H9 (cell line): ENCODE measurements around the gene EGFR. TPM values are rescaled to one million over a fixed set of nuclear protein-coding genes. Genes with fewer than 3 reads are reported as not detected.

ENCODE experiments used
- DNase-seq: peaks from one replicate; pipeline ENCODE4 v3.0.0-alpha.2; 2017
- H2AFZ ChIP-seq: one replicate; pipeline ENCODE4 v1.6.1; 2013; ENCODE audit warnings: mild to moderate bottlenecking, low read length, control low read depth, moderate library complexity
- H2AK5ac ChIP-seq: 2 replicates; pipeline ENCODE4 v1.6.1; 2013; ENCODE audit warnings: low read length, control low read depth, mixed read lengths; ENCODE audit not compliant: insufficient read length
- H2BK120ac ChIP-seq: one replicate; pipeline ENCODE4 v1.6.1; 2013; ENCODE audit warnings: low read depth, mild to moderate bottlenecking, low read length, control low read depth, inconsistent platforms; ENCODE audit not compliant: poor library complexity, severe bottlenecking
- H2BK12ac ChIP-seq: 2 replicates; pipeline ENCODE4 v1.6.1; 2013; ENCODE audit warnings: low read length, control low read depth, mixed read lengths, low read depth; ENCODE audit not compliant: insufficient read length
- H2BK15ac ChIP-seq: 2 replicates; pipeline ENCODE4 v1.6.1; 2013; ENCODE audit warnings: low read depth, low read length, control low read depth
- H2BK20ac ChIP-seq: one replicate; pipeline ENCODE4 v1.6.1; 2013; ENCODE audit warnings: low read depth, mild to moderate bottlenecking, low read length, control low read depth, inconsistent platforms; ENCODE audit not compliant: poor library complexity, severe bottlenecking
- H2BK5ac ChIP-seq: 2 replicates; pipeline ENCODE4 v1.6.1; 2013; ENCODE audit warnings: low read length, control low read depth, mixed read lengths; ENCODE audit not compliant: insufficient read length
- H3K14ac ChIP-seq: 2 replicates; pipeline ENCODE4 v1.6.1; 2013; ENCODE audit warnings: low read length, control low read depth; ENCODE audit not compliant: insufficient read depth
- H3K18ac ChIP-seq: 2 replicates; pipeline ENCODE4 v1.6.1; 2013; ENCODE audit warnings: low read depth, mild to moderate bottlenecking, mixed read lengths, low read length, control low read depth; ENCODE audit not compliant: insufficient read length
- H3K23ac ChIP-seq: 2 replicates; pipeline ENCODE4 v1.6.1; 2013; ENCODE audit warnings: low read length, control low read depth, mixed read lengths, low read depth; ENCODE audit not compliant: insufficient read length
- H3K23me2 ChIP-seq: 2 replicates; pipeline ENCODE4 v1.6.1; 2013; ENCODE audit warnings: low read depth, mild to moderate bottlenecking, mixed read lengths, low read length, control low read depth; ENCODE audit not compliant: insufficient read length, poor library complexity, severe bottlenecking
- H3K27ac ChIP-seq: 2 replicates; pipeline ENCODE4 v1.5.1; 2013; ENCODE audit warnings: low read length, control low read depth, mixed read lengths, low read depth; ENCODE audit not compliant: insufficient read length
- H3K27me3 ChIP-seq: 2 replicates; pipeline ENCODE4 v1.6.1; 2013; ENCODE audit warnings: low read length, control low read depth, inconsistent platforms; ENCODE audit not compliant: insufficient read depth
- H3K4ac ChIP-seq: 2 replicates; pipeline ENCODE4 v1.6.1; 2013; ENCODE audit warnings: low read depth, mild to moderate bottlenecking, control low read depth, inconsistent platforms, low read length, moderate library complexity
- H3K4me1 ChIP-seq: 2 replicates; pipeline ENCODE4 v1.6.1; 2013; ENCODE audit warnings: low read length, control low read depth, inconsistent platforms; ENCODE audit not compliant: insufficient read depth
- H3K4me2 ChIP-seq: 2 replicates; pipeline ENCODE4 v1.6.1; 2013; ENCODE audit warnings: low read length, control low read depth, mixed read lengths; ENCODE audit not compliant: insufficient read length, insufficient read depth
- H3K56ac ChIP-seq: 2 replicates; pipeline ENCODE4 v1.6.1; 2013; ENCODE audit warnings: low read depth, mild to moderate bottlenecking, mixed read lengths, low read length, control low read depth; ENCODE audit not compliant: insufficient read length
- H3K79me1 ChIP-seq: 2 replicates; pipeline ENCODE4 v1.6.1; 2013; ENCODE audit warnings: low read depth, mild to moderate bottlenecking, moderate library complexity, low read length, control low read depth, inconsistent platforms; ENCODE audit not compliant: insufficient read depth, poor library complexity, severe bottlenecking
- H3K79me2 ChIP-seq: 2 replicates; pipeline ENCODE4 v1.6.1; 2013; ENCODE audit warnings: low read length, control low read depth, inconsistent platforms; ENCODE audit not compliant: insufficient read depth
- H3K9ac ChIP-seq: 2 replicates; pipeline ENCODE4 v1.6.1; 2013; ENCODE audit warnings: low read length, control low read depth, mixed read lengths; ENCODE audit not compliant: insufficient read length; ENCODE audit errors: extremely low read depth
- H3K9me3 ChIP-seq: one replicate; pipeline ENCODE4 v1.6.1; 2013; ENCODE audit warnings: low read depth, low read length, inconsistent platforms; ENCODE audit not compliant: control insufficient read depth
- H3T11ph ChIP-seq: one replicate; pipeline ENCODE4 v1.6.1; 2013; ENCODE audit warnings: mild to moderate bottlenecking, low read length, control low read depth, inconsistent platforms
- H4K20me1 ChIP-seq: one replicate; pipeline ENCODE4 v1.6.1; 2013; ENCODE audit not compliant: control insufficient read depth, insufficient read length, insufficient read depth
- H4K5ac ChIP-seq: 2 replicates; pipeline ENCODE4 v1.6.1; 2013; ENCODE audit warnings: low read depth, mild to moderate bottlenecking, mixed read lengths, low read length, control low read depth; ENCODE audit not compliant: insufficient read length
- H4K8ac ChIP-seq: replicated peaks from 2 replicates; pipeline ENCODE4 v1.6.1; 2013; ENCODE audit warnings: low read length, control low read depth, mixed read lengths, low read depth; ENCODE audit not compliant: insufficient read length
- H4K91ac ChIP-seq: 2 replicates; pipeline ENCODE4 v1.6.1; 2013; ENCODE audit warnings: low read depth, mild to moderate bottlenecking, moderate library complexity, mixed read lengths, low read length, control low read depth; ENCODE audit not compliant: insufficient read length
- H3K27ac Mint-ChIP-seq, 3 experiments: 2 replicates in 2 of 3; 3 replicates in 1 of 3; pipeline ENCODE4 v1.8.0; 2020 to 2021; ENCODE audit warnings: mixed read lengths in 3 of 3, mild to moderate bottlenecking in 1 of 3, moderate library complexity in 1 of 3
- H3K27me3 Mint-ChIP-seq: 2 replicates; pipeline ENCODE4 v1.8.0; 2021; ENCODE audit warnings: low read depth, mild to moderate bottlenecking, moderate library complexity, mixed read lengths
- H3K36me3 Mint-ChIP-seq, 3 experiments: 2 replicates in 2 of 3; 3 replicates in 1 of 3; pipeline ENCODE4 v1.8.0; 2020 to 2021; ENCODE audit warnings: low read depth in 3 of 3, mixed read lengths in 3 of 3; ENCODE audit not compliant: insufficient read depth in 1 of 3
- H3K4me1 Mint-ChIP-seq, 2 experiments: 2 replicates each; pipeline ENCODE4 v1.8.0; 2020; ENCODE audit warnings: mixed read lengths in 2 of 2
- H3K4me3 Mint-ChIP-seq, 2 experiments: 2 replicates in 1 of 2; 3 replicates in 1 of 2; pipeline ENCODE4 v1.8.0; 2020 to 2021; ENCODE audit warnings: mild to moderate bottlenecking in 2 of 2, mixed read lengths in 2 of 2, moderate library complexity in 1 of 2
- H3K9me3 Mint-ChIP-seq, 2 experiments: 2 replicates in 1 of 2; 3 replicates in 1 of 2; pipeline ENCODE4 v1.8.0; 2020; ENCODE audit warnings: mild to moderate bottlenecking in 2 of 2, mixed read lengths in 2 of 2, moderate library complexity in 1 of 2
- WGBS: extraction: QIAGEN DNeasy Blood & Tissue Kit; methylation state at CpG from one replicate; pipeline ENCODE4 v1.1.7; 2013; ENCODE audit warnings: missing lambda C conversion rate, low lambda C conversion rate, mixed read lengths; ENCODE audit not compliant: insufficient read length; ENCODE audit errors: extremely low coverage; 5-methylcytosine and 5-hydroxymethylcytosine counted together
- total RNA-seq: library from RNA; stranded (reverse); gene quantifications from 2 replicates; pipeline ENCODE4 v1.2.1, GENCODE V29; 2021
- TF ChIP-seq, protein P1 (sequence below): fragments of 200-600 bp; sonication (generic); conservative IDR thresholded peaks from 3 replicates; pipeline ENCODE4 v1.8.0; 2021; ENCODE audit warnings: antibody characterized with exemption, mild to moderate bottlenecking

Gene EGFR
- total RNA-seq, 1 experiment from 2014 or later: 3.3 TPM

DNA sequence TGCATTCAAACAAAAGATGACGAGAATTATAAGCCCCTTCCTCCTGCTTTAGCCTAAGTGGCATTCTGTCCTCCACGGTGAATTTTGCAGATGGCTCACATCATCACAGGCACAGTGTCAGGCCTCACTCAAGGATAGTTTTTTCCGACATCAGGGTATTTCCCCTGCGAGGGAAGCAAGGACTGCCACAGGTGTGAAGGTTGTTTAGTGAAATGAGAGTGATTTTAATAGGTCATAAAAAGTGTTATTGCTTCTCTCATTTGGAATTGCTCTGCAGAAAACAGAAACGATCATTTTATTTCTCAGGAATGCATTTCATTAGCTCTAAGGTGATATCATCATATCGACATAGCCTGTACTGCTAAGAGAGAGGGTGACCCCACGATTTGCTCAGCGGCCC, 217.7 kb downstream of the EGFR start:
- no peak overlapping the region for H3K4me3 Mint-ChIP-seq
- no peak overlapping the region for H4K8ac ChIP-seq
- no peaks in the 10 kb centered on the region; a peak in 1 of 5 replicates for H3K9me3 Mint-ChIP-seq
- no peak overlapping the region for H2BK120ac ChIP-seq
- no peak overlapping the region for H4K5ac ChIP-seq
- no peaks in the 10 kb centered on the region for H3K27me3 ChIP-seq
- no peak overlapping the region for H3K14ac ChIP-seq
- no peaks in the 10 kb centered on the region for H3K23me2 ChIP-seq
- no peak for DNase-seq
- peaks cover 15 to 20% of the 10 kb centered on the region in 2 experiments for H3K4me1 Mint-ChIP-seq
- H3T11ph ChIP-seq: no peak overlapping the region
- no peak overlapping the region for H3K18ac ChIP-seq
- no peak overlapping the region for H2AFZ ChIP-seq
- no peaks in the 10 kb centered on the region for H3K79me1 ChIP-seq
- H3K79me2 ChIP-seq: no peaks in the 10 kb centered on the region
- no peak overlapping the region for H3K27ac Mint-ChIP-seq
- H3K4ac ChIP-seq: no peak overlapping the region
- H2BK5ac ChIP-seq: no peak overlapping the region
- H4K91ac ChIP-seq: no peak overlapping the region
- H3K9ac ChIP-seq: no peak overlapping the region
- no CpG with 5 or more reads among the region's 8 CpGs for WGBS
- H3K9me3 ChIP-seq: no peaks in the 10 kb centered on the region
- H3K27me3 Mint-ChIP-seq: peaks cover 1% of the 10 kb centered on the region; the same call in 1 of the 2 replicates
- H3K23ac ChIP-seq: no peak overlapping the region
- H3K4me2 ChIP-seq: no peak overlapping the region
- no peak overlapping the region for H2BK12ac ChIP-seq
- H2BK15ac ChIP-seq: no peak overlapping the region
- no peak overlapping the region for H3K56ac ChIP-seq
- peaks cover 5% of the 10 kb centered on the region; the same call in 1 of the 2 replicates for H3K4me1 ChIP-seq
- peaks cover 3% of the 10 kb centered on the region for H4K20me1 ChIP-seq
- TF ChIP-seq, protein P1, sequence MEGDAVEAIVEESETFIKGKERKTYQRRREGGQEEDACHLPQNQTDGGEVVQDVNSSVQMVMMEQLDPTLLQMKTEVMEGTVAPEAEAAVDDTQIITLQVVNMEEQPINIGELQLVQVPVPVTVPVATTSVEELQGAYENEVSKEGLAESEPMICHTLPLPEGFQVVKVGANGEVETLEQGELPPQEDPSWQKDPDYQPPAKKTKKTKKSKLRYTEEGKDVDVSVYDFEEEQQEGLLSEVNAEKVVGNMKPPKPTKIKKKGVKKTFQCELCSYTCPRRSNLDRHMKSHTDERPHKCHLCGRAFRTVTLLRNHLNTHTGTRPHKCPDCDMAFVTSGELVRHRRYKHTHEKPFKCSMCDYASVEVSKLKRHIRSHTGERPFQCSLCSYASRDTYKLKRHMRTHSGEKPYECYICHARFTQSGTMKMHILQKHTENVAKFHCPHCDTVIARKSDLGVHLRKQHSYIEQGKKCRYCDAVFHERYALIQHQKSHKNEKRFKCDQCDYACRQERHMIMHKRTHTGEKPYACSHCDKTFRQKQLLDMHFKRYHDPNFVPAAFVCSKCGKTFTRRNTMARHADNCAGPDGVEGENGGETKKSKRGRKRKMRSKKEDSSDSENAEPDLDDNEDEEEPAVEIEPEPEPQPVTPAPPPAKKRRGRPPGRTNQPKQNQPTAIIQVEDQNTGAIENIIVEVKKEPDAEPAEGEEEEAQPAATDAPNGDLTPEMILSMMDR: no peak
- H2BK20ac ChIP-seq: no peak overlapping the region
- H3K36me3 Mint-ChIP-seq: no peaks in the 10 kb centered on the region
- H2AK5ac ChIP-seq: no peak overlapping the region
- H3K27ac ChIP-seq: no peak overlapping the region
